Endothelial cell of umbilical vein (primary cell): ENCODE results near the gene IQGAP1. TPM values are rescaled to one million over a fixed set of nuclear protein-coding genes. Genes with fewer than 3 reads are reported as not detected.
A peak's percentile ranks its signal among the peaks of the same experiment; 100 is the strongest.

Experiments used
- BruUV-seq: library from RNA; stranded (reverse); fragments of 400-500 nt; replicated peaks from 2 replicates; lab custom pipeline; 2021; lab: Mats Ljungman, UMichigan
- CTCF ChIA-PET: fragments of 300-600, 350-600 bp; sonication (Branson Sonifier 250); formaldehyde crosslinking; loops from one replicate; lab custom pipeline; 2021; ENCODE audit warnings: antibody characterized with exemption, inconsistent platforms; lab: Charles Lee
- POLR2A ChIA-PET: fragments of 300-600, 350-600 bp; sonication (Branson Sonifier 250); formaldehyde crosslinking; loops from one replicate; lab custom pipeline; 2021; ENCODE audit warnings: antibody characterized with exemption, inconsistent platforms; lab: Charles Lee
- DNase-seq: peaks from one replicate; pipeline ENCODE4 v3.0.0-alpha.2; 2011; ENCODE audit warnings: low read depth, low spot score
- FAIRE-seq: peaks from 2 replicates; lab custom pipeline; 2011; peaks lifted over from hg19 to GRCh38; lab: Jason Lieb, UNC
- H2AFZ ChIP-seq: 2 replicates; pipeline ENCODE4 v1.6.0; 2012; ENCODE audit warnings: low read depth, low read length, control low read depth, inconsistent platforms
- H3K27ac ChIP-seq: 2 replicates; pipeline ENCODE4 v1.5.1; 2011; ENCODE audit warnings: low read depth, mild to moderate bottlenecking, control low read depth, low read length, moderate library complexity; ENCODE audit not compliant: insufficient read depth
- H3K27me3 ChIP-seq, 2 experiments: 2 replicates each; pipeline versions ENCODE4 v1.6.0 to v1.6.1; 2011; ENCODE audit warnings: low read length in 2 of 2, mixed read lengths in 1 of 2; ENCODE audit not compliant: control insufficient read depth in 2 of 2, insufficient read depth in 2 of 2
- H3K36me3 ChIP-seq, 2 experiments: 2 replicates in 1 of 2; 3 replicates in 1 of 2; pipeline ENCODE4 v1.5.1; 2011; ENCODE audit warnings: low read length in 2 of 2, mild to moderate bottlenecking in 1 of 2, moderate library complexity in 1 of 2; ENCODE audit not compliant: control insufficient read depth in 2 of 2, insufficient read depth in 2 of 2; ENCODE audit errors: extremely low read depth in 1 of 2
- H3K4me1 ChIP-seq: 3 replicates; pipeline ENCODE4 v1.5.1; 2011; ENCODE audit warnings: mild to moderate bottlenecking, low read length; ENCODE audit not compliant: control insufficient read depth, insufficient read depth; ENCODE audit errors: extremely low read depth
- H3K4me2 ChIP-seq: 2 replicates; pipeline ENCODE4 v1.6.1; 2011; ENCODE audit warnings: low read length, control low read depth, mixed read lengths; ENCODE audit not compliant: insufficient read depth
- H3K4me3 ChIP-seq, 3 experiments: fragments of 200-600 bp in 1 of 3; sonication (generic), shearing (Covaris generic) in 1 of 3; replicated peaks in 1 of 3; 2 replicates each; pipeline ENCODE4 v1.5.1; 2011 to 2016; ENCODE audit warnings: control low read depth in 3 of 3, low read length in 3 of 3, mild to moderate bottlenecking in 2 of 3, inconsistent platforms in 1 of 3, low read depth in 1 of 3, moderate library complexity in 1 of 3; ENCODE audit not compliant: insufficient read depth in 1 of 3
- H3K79me2 ChIP-seq: 2 replicates; pipeline ENCODE4 v1.6.0; 2012; ENCODE audit warnings: low read length, inconsistent platforms; ENCODE audit not compliant: control insufficient read depth, insufficient read depth
- H3K9ac ChIP-seq: replicated peaks from 2 replicates; pipeline ENCODE3; 2011; ENCODE audit warnings: low read length, control low read depth; ENCODE audit not compliant: insufficient read depth; ENCODE audit errors: extremely low read depth
- H3K9me1 ChIP-seq: replicated peaks from 3 replicates; pipeline ENCODE4 v1.6.0; 2011; ENCODE audit warnings: mild to moderate bottlenecking, low read length; ENCODE audit not compliant: control insufficient read depth, insufficient read depth; ENCODE audit errors: extremely low read depth
- H3K9me3 ChIP-seq: replicated peaks from 2 replicates; pipeline ENCODE4 v1.5.1; 2012; ENCODE audit warnings: low read length, inconsistent platforms; ENCODE audit not compliant: control insufficient read depth, insufficient read depth
- H4K20me1 ChIP-seq: replicated peaks from 2 replicates; pipeline ENCODE3; 2011; ENCODE audit warnings: mild to moderate bottlenecking, low read length; ENCODE audit not compliant: control insufficient read depth, insufficient read depth; ENCODE audit errors: extremely low read depth
- CTCF ChIP-seq, 2 donors: IDR thresholded peaks; 1 replicate in 1 of 2; 2 replicates in 1 of 2; pipeline ENCODE4 v1.5.1; 2011; ENCODE audit warnings: low read length in 2 of 2, mild to moderate bottlenecking in 2 of 2, moderate library complexity in 2 of 2, control low read depth in 1 of 2, inconsistent platforms in 1 of 2, low read depth in 1 of 2; ENCODE audit not compliant: insufficient read depth in 1 of 2; ENCODE audit errors: extremely low read depth in 1 of 2
- EZH2 ChIP-seq: IDR thresholded peaks from 2 replicates; pipeline ENCODE4 v1.6.1; 2012; ENCODE audit warnings: borderline replicate concordance, low read depth, mild to moderate bottlenecking, moderate library complexity, low read length, inconsistent platforms; ENCODE audit not compliant: severe bottlenecking
- FOS ChIP-seq: IDR thresholded peaks from 2 replicates; pipeline ENCODE4 v1.6.1; 2011; ENCODE audit warnings: mild to moderate bottlenecking, low read length, moderate library complexity, borderline replicate concordance; ENCODE audit not compliant: insufficient read depth
- GATA2 ChIP-seq: IDR thresholded peaks from 2 replicates; pipeline ENCODE4 v1.7.0; 2011; ENCODE audit warnings: low read depth, mild to moderate bottlenecking, moderate library complexity, mixed read lengths, low read length; ENCODE audit not compliant: insufficient read length, insufficient read depth
- JUN ChIP-seq: IDR thresholded peaks from 2 replicates; pipeline ENCODE4 v1.6.1; 2011; ENCODE audit warnings: borderline replicate concordance, low read depth; ENCODE audit not compliant: insufficient read length, insufficient read depth
- MAX ChIP-seq: IDR thresholded peaks from 2 replicates; pipeline ENCODE4 v1.6.1; 2011; ENCODE audit not compliant: insufficient read depth, insufficient read length
- MYC ChIP-seq: IDR thresholded peaks from one replicate; pipeline ENCODE4 v1.6.1; 2011; ENCODE audit warnings: mild to moderate bottlenecking, low read depth, low read length
- POLR2A ChIP-seq: IDR thresholded peaks from 2 replicates; pipeline ENCODE4 v1.6.1; 2012; ENCODE audit warnings: low read depth, mild to moderate bottlenecking, control low read depth, low read length
- POLR2AphosphoS5 ChIP-seq: IDR thresholded peaks from 2 replicates; pipeline ENCODE4 v1.6.1; 2012; ENCODE audit warnings: low read depth, mild to moderate bottlenecking, control low read depth, low read length, moderate library complexity; ENCODE audit not compliant: insufficient read depth
- dilution Hi-C: fragments of 300-500 bp; cut with MboI; formaldehyde crosslinking; loops from one replicate; pipeline ENCODE4 v1.15.0; 2019; ENCODE audit warnings: low sequenced_read_pairs; ENCODE audit not compliant: extremely low pct_ligation_motif_present
- intact Hi-C: fragments of 100-400 bp; cut with micrococcal nuclease; formaldehyde crosslinking; loops from one replicate; pipeline ENCODE4 v1.10.0; 2022
- polyA plus RNA-seq, 4 experiments: library from polyadenylated mRNA; depleted of rRNA in 3 of 4; stranded (reverse) in 3 of 4; unstranded in 1 of 4; fragments of >200 nt; gene quantifications; 2 replicates each; pipeline versions ENCODE4 v1.2.1 to v1.2.3, GENCODE V29; 2011 to 2012; ENCODE audit warnings: missing spikeins in 1 of 4
- total RNA-seq: library from RNA; stranded (reverse); gene quantifications from 2 replicates; pipeline ENCODE4 v1.2.3, GENCODE V29; 2021

The IQGAP1 gene
- total and polyA plus RNA-seq, 2 donors (not counting 3 experiments of a cell fraction or from before 2014, with no cell fraction given) = 82.2 to 258 TPM

GRCh38 chr15:90389513-90389912 lies 1.5 kb downstream of the IQGAP1 start:
- no peak overlapping the region for H2AFZ ChIP-seq
- intact Hi-C loops (loop anchor here (2.0 kb wide), 2 partner anchors 25 to 37 kb away; partner anchors contain the start of gene ZNF774), dilution Hi-C loops (no loop called here)
- H3K27ac ChIP-seq = peak overlapping the region; percentile 16
- H3K4me3 ChIP-seq = peak overlapping the region in 2 of 3 experiments; percentile 74 to 97
- no peaks in the 10 kb centered on the region for H3K9me1 ChIP-seq
- CTCF ChIA-PET = interaction anchor here (1.0 to 2.7 kb wide), 4 partner anchors 27 to 92 kb away, joined by 4 to 34 read pairs (median 13); no protein-coding TSS in a partner anchor
- no TSS peak for BruUV-seq
- peaks cover 2% of the 10 kb centered on the region for H4K20me1 ChIP-seq
- H3K9me3 ChIP-seq = no peaks in the 10 kb centered on the region
- DNase-seq (no peak), FAIRE-seq (no peak)
- no peaks in the 10 kb centered on the region for H3K27me3 ChIP-seq
- H3K4me1 ChIP-seq = peaks cover 30% of the 10 kb centered on the region
- peaks cover 60% of the 10 kb centered on the region for H3K79me2 ChIP-seq
- H3K9ac ChIP-seq = peak overlapping the region; percentile 98
- POLR2A ChIA-PET = no interaction called here
- TF ChIP-seq MYC (no peak), MAX (no peak), JUN (no peak), POLR2A (no peak), FOS (no peak), CTCF (IDR thresholded peaks at IDR 0.05; ENCODE audit: extremely low read depth in 1 of 2, insufficient read depth in 1 of 2, low read depth in 1 of 2, low read length in 2 of 2) (no peak), POLR2AphosphoS5 (no peak), GATA2 (no peak), EZH2 (no peak)
- peaks cover 4 to 5% of the 10 kb centered on the region in 2 experiments for H3K36me3 ChIP-seq
- peak overlapping the region; percentile 84 for H3K4me2 ChIP-seq
